GM13977 (cell line): ENCODE data around the gene RAB15.

Source experiments
- DNase-seq: peaks from one replicate; pipeline ENCODE4 v3.0.0; 2012; ENCODE audit warnings: low spot score
- in situ Hi-C: fragments of 300-500 bp; cut with MboI; formaldehyde crosslinking; loops from one replicate; pipeline ENCODE4 v1.12.0; 2022; ENCODE audit warnings: low sequenced_read_pairs, low pct_unique_long_range_greater_than_20kb, mixed read lengths, inconsistent platforms; ENCODE audit not compliant: unreplicated experiment
- TF ChIP-seq, protein P1 (sequence below): IDR thresholded peaks from 2 replicates; pipeline ENCODE4 v1.5.1; 2012; ENCODE audit warnings: mild to moderate bottlenecking, control low read depth; ENCODE audit not compliant: insufficient read depth; ENCODE audit errors: extremely low read depth, missing control alignments

Gene RAB15

DNA sequence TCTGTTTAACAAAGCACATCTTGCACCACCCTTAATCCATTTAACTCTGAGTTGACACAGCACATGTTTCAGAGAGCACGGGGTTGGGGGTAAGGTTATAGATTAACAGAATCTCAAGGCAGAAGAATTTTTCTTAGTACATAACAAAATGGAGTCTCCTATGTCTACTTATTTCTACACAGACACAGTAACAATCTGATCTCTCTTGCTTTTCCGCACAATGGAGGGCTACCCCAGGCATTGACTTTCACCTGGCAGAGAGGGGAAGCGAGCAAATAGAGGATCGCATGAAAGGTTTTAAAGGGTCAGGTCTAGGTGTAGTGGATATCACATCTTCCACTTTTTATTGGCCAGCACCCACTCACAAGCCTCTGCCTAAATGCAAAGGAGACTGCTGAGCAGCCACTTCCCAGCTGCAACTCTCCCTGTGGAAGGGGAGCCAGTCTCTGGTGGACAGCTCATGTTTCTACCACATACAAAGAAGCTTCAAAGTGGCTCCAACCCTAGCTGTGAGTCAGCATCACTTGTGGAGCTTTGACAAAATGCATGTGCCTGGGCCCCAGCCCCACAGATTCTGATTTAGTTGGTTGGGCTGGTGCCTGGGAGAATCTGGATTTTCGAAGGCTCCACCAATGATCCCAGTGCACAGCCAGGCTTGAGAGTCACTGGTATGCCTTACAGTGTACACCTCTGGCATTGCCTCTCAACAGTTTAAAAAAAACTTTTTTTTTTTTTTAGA, 7.4 kb upstream of the RAB15 start:
- DNase-seq = no peak
- TF ChIP-seq, protein P1, sequence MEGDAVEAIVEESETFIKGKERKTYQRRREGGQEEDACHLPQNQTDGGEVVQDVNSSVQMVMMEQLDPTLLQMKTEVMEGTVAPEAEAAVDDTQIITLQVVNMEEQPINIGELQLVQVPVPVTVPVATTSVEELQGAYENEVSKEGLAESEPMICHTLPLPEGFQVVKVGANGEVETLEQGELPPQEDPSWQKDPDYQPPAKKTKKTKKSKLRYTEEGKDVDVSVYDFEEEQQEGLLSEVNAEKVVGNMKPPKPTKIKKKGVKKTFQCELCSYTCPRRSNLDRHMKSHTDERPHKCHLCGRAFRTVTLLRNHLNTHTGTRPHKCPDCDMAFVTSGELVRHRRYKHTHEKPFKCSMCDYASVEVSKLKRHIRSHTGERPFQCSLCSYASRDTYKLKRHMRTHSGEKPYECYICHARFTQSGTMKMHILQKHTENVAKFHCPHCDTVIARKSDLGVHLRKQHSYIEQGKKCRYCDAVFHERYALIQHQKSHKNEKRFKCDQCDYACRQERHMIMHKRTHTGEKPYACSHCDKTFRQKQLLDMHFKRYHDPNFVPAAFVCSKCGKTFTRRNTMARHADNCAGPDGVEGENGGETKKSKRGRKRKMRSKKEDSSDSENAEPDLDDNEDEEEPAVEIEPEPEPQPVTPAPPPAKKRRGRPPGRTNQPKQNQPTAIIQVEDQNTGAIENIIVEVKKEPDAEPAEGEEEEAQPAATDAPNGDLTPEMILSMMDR = no peak
- in situ Hi-C loops = loop anchor here (25.0 kb wide), 1 partner anchor 433 kb away; the partner anchor contains the start of gene FUT8

DNA sequence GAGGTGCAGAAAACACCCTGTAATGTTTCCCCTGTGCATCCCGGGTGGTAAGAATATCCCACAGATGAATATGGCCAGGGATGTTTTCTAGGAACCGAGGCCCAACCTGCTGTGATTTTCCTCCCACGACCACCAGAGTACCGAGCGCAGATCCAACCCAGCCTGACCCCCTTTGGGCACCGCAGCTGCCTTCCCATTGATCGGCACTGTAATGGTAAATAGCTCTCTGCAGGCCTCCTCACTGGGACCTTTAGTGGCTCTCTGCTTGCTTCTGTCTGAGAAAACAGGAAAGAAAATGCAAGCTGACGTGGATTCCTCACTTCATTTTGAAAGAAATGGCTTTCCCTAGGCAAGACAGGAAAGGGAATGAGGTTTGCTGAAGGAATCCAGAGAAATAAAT, 2.4 kb upstream of the RAB15 start:
- in situ Hi-C loops = no loop called here
- TF ChIP-seq, protein P1 = no peak
- no peak for DNase-seq

DNA sequence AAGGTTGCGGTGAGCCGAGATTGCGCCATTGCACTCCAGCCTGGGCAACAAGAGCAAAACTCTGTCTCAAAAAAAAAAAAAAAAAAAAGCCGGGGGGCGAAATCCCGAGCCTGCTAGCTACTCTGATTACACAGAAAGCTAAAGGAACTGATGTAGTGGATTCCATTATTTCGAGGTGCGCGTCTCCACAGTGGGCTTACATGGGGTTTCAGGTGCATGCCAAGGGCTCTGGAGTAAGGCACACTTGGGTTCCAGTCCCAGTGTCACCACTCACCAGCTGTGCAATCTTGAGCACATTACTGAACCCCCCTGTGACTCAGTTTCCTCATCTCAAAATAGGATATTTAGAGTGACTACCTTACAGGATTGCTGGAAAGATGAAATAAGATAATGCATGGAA, 1.7 kb upstream of the RAB15 start:
- no peak for DNase-seq
- TF ChIP-seq, protein P1 = no peak
- in situ Hi-C loops = no loop called here

DNA sequence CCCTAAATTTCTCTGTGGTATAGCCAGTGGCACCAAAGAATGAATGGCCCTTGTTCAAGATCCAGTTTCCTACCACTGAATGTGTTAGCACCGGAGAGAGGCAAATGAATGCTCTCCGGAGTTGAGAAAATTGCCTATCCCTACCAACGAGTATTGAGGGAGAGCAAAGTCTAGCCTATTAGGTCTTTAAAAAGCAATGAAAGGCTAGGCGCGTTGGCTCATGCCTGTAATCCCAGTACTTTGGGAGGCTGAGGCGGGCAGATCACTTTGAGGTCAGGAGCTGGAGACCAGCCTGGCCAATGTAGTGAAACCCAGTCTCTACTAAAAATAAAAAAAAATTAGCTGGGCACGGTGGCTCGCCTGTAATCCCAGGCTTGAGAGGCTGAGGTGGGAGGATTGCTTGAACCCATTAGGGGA, 898 bp upstream of the RAB15 start:
- in situ Hi-C loops = no loop called here
- no peak for DNase-seq
- TF ChIP-seq, protein P1 = no peak

DNA sequence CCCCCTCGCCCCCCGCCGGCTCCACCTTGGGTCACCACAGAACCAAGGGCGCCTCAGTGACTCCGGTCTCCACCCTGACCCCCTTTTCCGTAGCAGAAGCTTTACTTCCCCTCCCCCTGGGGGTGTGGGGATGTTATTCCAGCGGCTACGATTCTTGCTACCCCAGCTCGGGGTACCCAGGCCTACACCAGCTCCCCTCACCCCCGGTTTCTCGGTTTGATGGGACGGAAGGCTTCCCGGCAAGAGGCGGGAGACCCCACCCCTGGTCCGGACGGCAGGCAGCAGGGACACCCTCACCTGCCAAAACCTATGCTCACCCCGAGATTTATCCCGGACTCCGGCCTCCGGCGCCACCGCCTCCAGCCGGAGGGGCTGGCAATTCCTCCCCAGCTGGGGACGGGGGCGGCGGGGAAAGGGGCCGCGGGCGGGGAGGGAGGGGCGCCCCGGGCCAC, 619 bp downstream of the RAB15 start:
- no peak for DNase-seq
- TF ChIP-seq, protein P1 = no peak
- in situ Hi-C loops = no loop called here

DNA sequence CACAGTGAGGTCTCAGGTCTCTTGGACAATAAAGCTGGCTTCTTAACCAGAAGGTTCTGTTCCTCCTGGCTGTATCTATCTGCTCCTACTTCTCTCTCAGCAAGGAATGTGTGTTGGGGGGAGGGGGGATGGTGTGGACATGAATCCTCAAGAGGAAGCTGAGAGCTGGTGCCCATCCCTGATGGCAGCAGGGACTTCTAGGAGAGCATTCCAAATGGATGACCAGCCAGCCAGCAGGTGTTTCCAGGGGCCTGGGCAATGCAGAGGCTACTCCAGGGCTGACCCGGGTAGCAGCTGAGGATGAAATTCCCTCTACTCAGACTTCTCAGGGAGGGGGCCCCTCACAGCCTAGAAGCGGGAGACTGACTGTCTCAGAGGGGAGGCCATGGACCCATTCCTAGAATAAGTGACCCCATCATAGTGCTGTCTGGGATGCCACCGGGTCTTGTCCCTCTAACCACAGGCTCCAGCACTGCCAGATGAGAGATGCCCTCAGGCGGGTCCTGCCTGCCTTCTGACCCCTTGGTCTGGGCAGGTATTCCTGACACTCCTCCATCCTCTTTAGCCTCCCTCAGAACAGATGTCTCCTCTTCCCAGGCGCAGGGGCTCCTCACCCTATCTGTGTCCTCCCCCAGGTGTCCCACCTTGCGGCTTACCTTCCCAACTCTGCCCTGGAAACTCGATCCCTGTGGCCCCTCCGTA, 1.2 kb downstream of the RAB15 start:
- in situ Hi-C loops = no loop called here
- DNase-seq = no peak
- TF ChIP-seq, protein P1 = no peak
